ENCODE data around the gene CLASP1. TPM values are rescaled to one million over a fixed set of nuclear protein-coding genes. Genes with fewer than 3 reads are reported as not detected.

Gene CLASP1
- total RNA-seq, 1 donor from 2014 or later: 60.1 TPM

DNA sequence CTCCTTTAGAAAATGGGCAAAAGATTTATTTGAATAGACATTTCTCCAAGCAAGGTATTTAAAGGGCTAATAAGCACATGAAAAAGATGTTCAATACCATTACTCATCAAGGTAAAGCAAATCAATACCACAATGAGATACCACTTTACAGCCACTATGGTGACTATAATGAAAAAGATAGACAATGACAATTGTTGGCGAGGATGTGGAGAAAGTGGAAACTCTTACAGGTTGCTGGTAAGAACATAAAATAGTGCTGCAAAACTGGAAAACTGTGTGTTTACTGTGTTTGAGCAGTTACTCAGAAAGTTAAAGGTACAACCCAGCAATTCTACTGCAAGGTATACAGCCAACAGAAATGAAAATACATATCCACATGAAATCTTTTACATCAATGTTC lies 150.5 kb downstream of the CLASP1 start:
- intact Hi-C loops (cut with micrococcal nuclease): no loop called here
- peaks cover 53% of the 10 kb centered on the region for H3K36me3 ChIP-seq
- TF ChIP-seq, protein P1, sequence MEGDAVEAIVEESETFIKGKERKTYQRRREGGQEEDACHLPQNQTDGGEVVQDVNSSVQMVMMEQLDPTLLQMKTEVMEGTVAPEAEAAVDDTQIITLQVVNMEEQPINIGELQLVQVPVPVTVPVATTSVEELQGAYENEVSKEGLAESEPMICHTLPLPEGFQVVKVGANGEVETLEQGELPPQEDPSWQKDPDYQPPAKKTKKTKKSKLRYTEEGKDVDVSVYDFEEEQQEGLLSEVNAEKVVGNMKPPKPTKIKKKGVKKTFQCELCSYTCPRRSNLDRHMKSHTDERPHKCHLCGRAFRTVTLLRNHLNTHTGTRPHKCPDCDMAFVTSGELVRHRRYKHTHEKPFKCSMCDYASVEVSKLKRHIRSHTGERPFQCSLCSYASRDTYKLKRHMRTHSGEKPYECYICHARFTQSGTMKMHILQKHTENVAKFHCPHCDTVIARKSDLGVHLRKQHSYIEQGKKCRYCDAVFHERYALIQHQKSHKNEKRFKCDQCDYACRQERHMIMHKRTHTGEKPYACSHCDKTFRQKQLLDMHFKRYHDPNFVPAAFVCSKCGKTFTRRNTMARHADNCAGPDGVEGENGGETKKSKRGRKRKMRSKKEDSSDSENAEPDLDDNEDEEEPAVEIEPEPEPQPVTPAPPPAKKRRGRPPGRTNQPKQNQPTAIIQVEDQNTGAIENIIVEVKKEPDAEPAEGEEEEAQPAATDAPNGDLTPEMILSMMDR (IDR thresholded peaks at IDR 0.05; ENCODE audit: borderline replicate concordance): no peak
- H3K27me3 ChIP-seq (ENCODE audit: low read depth): no peaks in the 10 kb centered on the region
- DNase-seq: no peak
- peaks cover 7% of the 10 kb centered on the region for H3K4me1 ChIP-seq
- H3K27ac ChIP-seq (replicated peaks): no peak overlapping the region
- no peak overlapping the region for H3K4me3 ChIP-seq
- peaks cover 9% of the 10 kb centered on the region for H3K9me3 ChIP-seq (replicated peaks)

DNA sequence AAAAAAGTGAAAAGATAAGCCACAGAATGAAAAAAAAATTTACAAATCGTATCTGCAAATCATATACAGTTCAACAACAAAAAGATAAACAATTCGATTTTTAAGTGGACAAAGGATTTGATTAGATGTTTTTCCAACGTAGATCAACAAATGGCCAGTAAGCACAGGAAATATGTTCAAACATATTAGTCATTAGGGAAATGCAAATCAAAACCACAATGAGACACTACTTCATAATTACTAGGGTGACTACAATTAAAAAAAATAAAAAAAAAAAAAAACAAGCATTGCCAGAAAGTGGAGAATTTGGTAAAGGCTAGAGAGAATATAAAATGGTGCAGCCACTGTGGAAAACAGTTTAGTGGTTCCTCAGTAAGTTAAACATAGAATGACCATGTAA lies 156.9 kb downstream of the CLASP1 start:
- Histone ChIP-seq H3K36me3 (peaks cover 11% of the 10 kb centered on the region), H3K4me3 (no peak overlapping the region), H3K9me3 (replicated peaks) (no peaks in the 10 kb centered on the region), H3K4me1 (peaks cover 63% of the 10 kb centered on the region), H3K27me3 (ENCODE audit: low read depth) (no peaks in the 10 kb centered on the region), H3K27ac (replicated peaks) (no peak overlapping the region)
- intact Hi-C loops (cut with micrococcal nuclease): no loop called here
- TF ChIP-seq, protein P1 (IDR thresholded peaks at IDR 0.05; ENCODE audit: borderline replicate concordance): no peak
- DNase-seq: no peak

DNA sequence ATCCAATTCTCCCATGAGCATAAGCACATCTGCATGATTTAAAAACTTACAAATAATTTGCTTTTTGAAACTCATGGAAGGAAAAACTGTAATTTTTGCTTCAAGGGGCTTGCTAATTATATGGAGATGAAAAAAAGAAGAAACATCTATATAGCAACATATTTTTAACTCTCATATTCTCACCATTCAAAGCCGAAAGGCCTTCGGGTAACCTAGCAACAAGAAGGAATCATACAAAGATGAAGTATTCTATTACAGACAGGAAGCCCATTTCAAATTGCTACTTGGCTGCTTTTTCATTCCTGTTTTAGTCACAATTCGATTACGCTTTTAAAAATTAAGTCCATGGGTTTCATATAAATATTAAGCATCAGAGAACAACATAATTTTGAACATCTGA lies 157.7 kb downstream of the CLASP1 start:
- Histone ChIP-seq H3K9me3 (replicated peaks) (no peaks in the 10 kb centered on the region), H3K27me3 (ENCODE audit: low read depth) (no peaks in the 10 kb centered on the region), H3K4me3 (no peak overlapping the region), H3K27ac (replicated peaks) (no peak overlapping the region), H3K4me1 (peaks cover 72% of the 10 kb centered on the region), H3K36me3 (peaks cover 11% of the 10 kb centered on the region)
- TF ChIP-seq, protein P1 (IDR thresholded peaks at IDR 0.05; ENCODE audit: borderline replicate concordance): no peak
- DNase-seq: no peak
- intact Hi-C loops (cut with micrococcal nuclease): no loop called here

DNA sequence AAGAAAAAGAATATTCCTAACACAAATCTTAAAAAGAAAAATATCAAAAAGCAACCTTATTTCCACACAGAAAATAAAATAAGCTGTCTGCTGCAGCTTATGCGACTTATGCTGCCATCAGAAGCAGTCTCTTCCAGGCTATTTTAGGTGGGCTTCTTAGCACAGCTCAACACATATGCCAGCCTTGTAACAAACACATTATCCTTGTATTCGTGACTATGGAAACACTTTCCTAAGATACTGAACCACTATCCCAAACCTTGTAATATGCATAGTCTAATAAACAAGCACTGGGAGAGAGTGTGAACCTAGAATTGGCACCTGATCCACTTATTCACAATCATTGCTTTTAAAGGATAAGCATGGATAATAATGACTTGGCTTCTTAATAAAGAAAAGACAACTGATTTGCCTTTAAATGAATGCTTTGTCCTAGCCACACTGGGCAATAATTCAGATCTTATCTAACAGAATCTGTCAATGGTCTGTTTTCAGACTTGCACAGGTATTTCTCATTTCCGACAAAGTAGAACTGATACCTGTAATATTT lies 158.6 kb downstream of the CLASP1 start:
- Histone ChIP-seq H3K27me3 (ENCODE audit: low read depth) (no peaks in the 10 kb centered on the region), H3K9me3 (replicated peaks) (no peaks in the 10 kb centered on the region), H3K27ac (replicated peaks) (no peak overlapping the region), H3K4me3 (no peak overlapping the region), H3K4me1 (peaks cover 81% of the 10 kb centered on the region), H3K36me3 (peaks cover 11% of the 10 kb centered on the region)
- TF ChIP-seq, protein P1 (IDR thresholded peaks at IDR 0.05; ENCODE audit: borderline replicate concordance): no peak
- DNase-seq: no peak
- intact Hi-C loops (cut with micrococcal nuclease): no loop called here

DNA sequence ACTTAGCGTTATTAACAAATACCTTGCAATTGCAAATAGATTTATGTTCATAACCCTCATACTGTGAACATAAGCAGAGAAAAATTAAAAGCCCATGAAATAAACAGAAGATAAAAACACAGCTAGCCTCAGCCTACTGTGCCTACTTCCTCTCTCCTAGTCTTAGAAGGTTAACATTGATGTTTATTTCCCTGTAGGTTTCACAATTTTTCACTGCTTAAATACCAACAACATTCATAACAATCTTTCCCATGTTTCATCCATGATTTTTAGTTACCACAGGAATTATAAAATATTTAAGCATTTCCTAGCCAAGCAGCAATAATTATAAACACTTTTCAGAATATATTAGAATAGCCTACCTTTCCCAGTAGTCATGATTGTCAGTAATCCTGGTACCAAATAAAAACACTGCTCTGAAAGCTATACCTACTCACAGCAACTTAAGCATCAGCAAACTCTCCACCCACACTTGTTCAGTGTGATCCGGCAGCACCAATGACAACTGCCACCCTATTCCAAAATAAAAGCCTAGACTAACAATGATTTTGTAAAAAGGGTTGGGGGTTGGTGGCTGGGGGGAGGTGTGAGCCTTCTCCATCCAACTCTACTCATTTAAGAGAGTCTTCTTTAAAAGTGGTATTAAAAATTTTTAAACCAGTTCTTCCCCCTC lies 159.2 kb downstream of the CLASP1 start:
- Histone ChIP-seq H3K27me3 (ENCODE audit: low read depth) (no peaks in the 10 kb centered on the region), H3K4me3 (no peak overlapping the region), H3K36me3 (peaks cover 7% of the 10 kb centered on the region), H3K9me3 (replicated peaks) (no peaks in the 10 kb centered on the region), H3K27ac (replicated peaks) (no peak overlapping the region), H3K4me1 (peaks cover 87% of the 10 kb centered on the region)
- TF ChIP-seq, protein P1 (IDR thresholded peaks at IDR 0.05; ENCODE audit: borderline replicate concordance): no peak
- no peak for DNase-seq
- intact Hi-C loops (cut with micrococcal nuclease): no loop called here

Data from left ventricle myocardium inferior (tissue), 1 donor.